OCI-LY1 (cell line): ENCODE results near the gene TMEM179.

Source experiments
- EZH2 ChIP-seq: fragments of 200-600 bp; sonication (generic), shearing (Covaris generic); IDR thresholded peaks from 2 replicates; pipeline ENCODE4 v1.8.0; 2017; ENCODE audit warnings: borderline replicate concordance, mixed run types, mild to moderate bottlenecking, antibody characterized with exemption, low read length, moderate library complexity, mixed read lengths
- TF ChIP-seq, protein P1 (sequence below): fragments of 200-600 bp; sonication (generic), shearing (Covaris generic); IDR thresholded peaks from 2 replicates; pipeline ENCODE4 v1.5.1; 2017; ENCODE audit warnings: mild to moderate bottlenecking, antibody characterized with exemption, low read length, moderate library complexity, mixed read lengths

DNA sequence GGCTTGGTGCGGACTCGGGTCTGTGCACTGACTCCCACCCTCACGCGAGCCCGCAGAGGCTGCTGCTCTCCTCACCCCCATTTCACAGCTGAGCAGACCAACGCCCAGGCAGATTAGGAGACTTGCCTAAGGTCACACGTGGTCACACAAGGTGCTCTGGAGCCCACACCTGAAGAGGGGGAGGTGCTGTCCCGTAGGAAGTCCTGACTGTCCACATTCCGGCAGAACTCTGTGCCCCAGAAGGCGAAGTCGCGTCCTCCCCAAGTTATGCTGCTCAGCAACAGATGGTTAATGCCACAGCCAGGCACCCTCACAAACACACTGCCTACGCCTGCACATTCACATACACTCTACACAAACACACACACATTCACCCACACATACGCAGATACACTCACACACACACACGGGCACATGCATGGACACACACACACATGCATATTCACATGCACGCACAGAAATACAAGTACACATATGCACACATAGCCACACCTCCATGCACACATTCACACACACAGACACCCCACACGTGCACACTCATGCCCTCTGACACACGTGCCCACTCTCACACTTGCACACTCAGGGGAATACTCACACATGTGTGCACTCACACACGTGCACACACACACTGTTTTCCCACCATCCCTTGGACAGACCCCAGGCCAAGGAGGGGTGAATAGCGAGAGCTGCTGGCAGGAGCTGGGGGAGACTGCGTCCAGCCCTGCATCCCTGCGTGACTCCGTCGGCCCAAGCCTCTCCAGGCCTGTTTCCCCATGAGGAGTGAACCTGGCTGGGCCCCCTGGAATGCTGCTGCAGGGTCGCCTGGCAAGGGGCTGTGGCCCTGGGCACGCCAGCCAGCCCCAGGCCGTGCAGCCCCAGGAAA, 20.9 kb downstream of the TMEM179 start:
- TF ChIP-seq, protein P1, sequence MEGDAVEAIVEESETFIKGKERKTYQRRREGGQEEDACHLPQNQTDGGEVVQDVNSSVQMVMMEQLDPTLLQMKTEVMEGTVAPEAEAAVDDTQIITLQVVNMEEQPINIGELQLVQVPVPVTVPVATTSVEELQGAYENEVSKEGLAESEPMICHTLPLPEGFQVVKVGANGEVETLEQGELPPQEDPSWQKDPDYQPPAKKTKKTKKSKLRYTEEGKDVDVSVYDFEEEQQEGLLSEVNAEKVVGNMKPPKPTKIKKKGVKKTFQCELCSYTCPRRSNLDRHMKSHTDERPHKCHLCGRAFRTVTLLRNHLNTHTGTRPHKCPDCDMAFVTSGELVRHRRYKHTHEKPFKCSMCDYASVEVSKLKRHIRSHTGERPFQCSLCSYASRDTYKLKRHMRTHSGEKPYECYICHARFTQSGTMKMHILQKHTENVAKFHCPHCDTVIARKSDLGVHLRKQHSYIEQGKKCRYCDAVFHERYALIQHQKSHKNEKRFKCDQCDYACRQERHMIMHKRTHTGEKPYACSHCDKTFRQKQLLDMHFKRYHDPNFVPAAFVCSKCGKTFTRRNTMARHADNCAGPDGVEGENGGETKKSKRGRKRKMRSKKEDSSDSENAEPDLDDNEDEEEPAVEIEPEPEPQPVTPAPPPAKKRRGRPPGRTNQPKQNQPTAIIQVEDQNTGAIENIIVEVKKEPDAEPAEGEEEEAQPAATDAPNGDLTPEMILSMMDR = no peak
- TF ChIP-seq EZH2 = no peak
